HepG2 (cell line): ENCODE results near the gene FAM89B. TPM values are rescaled to one million over a fixed set of nuclear protein-coding genes. Genes with fewer than 3 reads are reported as not detected.
A peak's percentile ranks its signal among the peaks of the same experiment; 100 is the strongest.

ENCODE experiments used
- BORCS8-MEF2B ChIP-seq: sonication (generic); formaldehyde crosslinking; IDR thresholded peaks from 2 replicates; pipeline ENCODE4 v1.8.0; 2022; ENCODE audit warnings: mild to moderate bottlenecking, missing genetic modification reagents
- CBX5 ChIP-seq: sonication (generic); formaldehyde crosslinking; IDR thresholded peaks from 2 replicates; pipeline ENCODE4 v1.4.0; 2020; ENCODE audit warnings: missing genetic modification reagents, borderline replicate concordance
- ETV5 ChIP-seq: IDR thresholded peaks from 2 replicates; pipeline ENCODE4 v1.6.1; 2018; ENCODE audit warnings: missing biosample characterization, missing genetic modification reagents, inconsistent platforms, borderline replicate concordance
- GATAD1 ChIP-seq: IDR thresholded peaks from 2 replicates; pipeline ENCODE4 v1.6.1; 2016; ENCODE audit warnings: missing genetic modification reagents, missing compliant biosample characterization
- NCOA2 ChIP-seq: sonication (generic); formaldehyde crosslinking; IDR thresholded peaks from 2 replicates; pipeline ENCODE4 v1.8.0; 2022; ENCODE audit warnings: inconsistent platforms
- PATZ1 ChIP-seq: sonication (generic); formaldehyde crosslinking; IDR thresholded peaks from 2 replicates; pipeline ENCODE4 v1.4.0; 2020; ENCODE audit warnings: missing genetic modification reagents
- SAP130 ChIP-seq: IDR thresholded peaks from 2 replicates; pipeline ENCODE4 v1.6.1; 2016; ENCODE audit warnings: low read depth
- TCF7L2 ChIP-seq: IDR thresholded peaks from 2 replicates; pipeline ENCODE4 v1.6.1; 2011; ENCODE audit warnings: mild to moderate bottlenecking, low read depth, low read length, moderate library complexity
- U2AF2 ChIP-seq: fragments of 200-400 bp; formaldehyde crosslinking; IDR thresholded peaks from 2 replicates; pipeline ENCODE4 v1.6.1; 2017; ENCODE audit warnings: low read depth, mild to moderate bottlenecking, low read length
- YEATS4 ChIP-seq: sonication (generic); formaldehyde crosslinking; IDR thresholded peaks from 2 replicates; pipeline ENCODE4 v1.4.0; 2020; ENCODE audit warnings: missing genetic modification reagents, borderline replicate concordance
- ZBTB38 ChIP-seq: sonication (generic); formaldehyde crosslinking; IDR thresholded peaks from 2 replicates; pipeline ENCODE4 v1.5.1; 2020; ENCODE audit warnings: mild to moderate bottlenecking, missing genetic modification reagents
- ZBTB40 ChIP-seq, 2 experiments: fragments of 450-650 bp in 1 of 2; sonication (generic) in 1 of 2; formaldehyde crosslinking in 1 of 2; IDR thresholded peaks; 2 replicates each; pipeline versions ENCODE4 v1.6.1 to v1.8.0; 2016 to 2022; ENCODE audit warnings: antibody characterized with exemption in 1 of 2, mild to moderate bottlenecking in 1 of 2, missing genetic modification reagents in 1 of 2
- ZBTB43 ChIP-seq: sonication (generic); formaldehyde crosslinking; conservative IDR thresholded peaks from 2 replicates; pipeline ENCODE4 v1.4.0; 2020; ENCODE audit warnings: missing genetic modification reagents
- ZNF691 ChIP-seq: sonication (generic); formaldehyde crosslinking; IDR thresholded peaks from 2 replicates; pipeline ENCODE4 v1.4.0; 2020; ENCODE audit warnings: missing genetic modification reagents, low read depth, mild to moderate bottlenecking, borderline replicate concordance
- ZNF747 ChIP-seq: sonication (generic); formaldehyde crosslinking; IDR thresholded peaks from 2 replicates; pipeline ENCODE4 v1.8.1; 2023; ENCODE audit warnings: missing genetic modification reagents, mild to moderate bottlenecking, borderline replicate concordance
- polyA plus RNA-seq, 8 experiments: library from polyadenylated mRNA; depleted of rRNA in 3 of 8; stranded (reverse) in 7 of 8; unstranded in 1 of 8; fragments of >200 nt; fragmentation: Illumina TruSeq in 4 of 8; extraction: Trizol in 4 of 8; gene quantifications; 2 replicates each; pipeline versions ENCODE4 v1.2.1 to v1.2.3, GENCODE V29; 2011 to 2016; ENCODE audit warnings: low read depth in 4 of 8, missing spikeins in 1 of 8, mixed read lengths in 1 of 8; ENCODE audit not compliant: insufficient read depth in 1 of 8
- total RNA-seq, 5 experiments: library from RNA; depleted of rRNA; stranded (reverse); fragments of >200 nt; fragmentation: Illumina TruSeq; extraction: Trizol; gene quantifications; 2 replicates each; pipeline ENCODE4 v1.2.3, GENCODE V29; 2016; ENCODE audit warnings: low read depth in 1 of 5

Gene FAM89B
- total and polyA plus RNA-seq, 2 of the 13 experiments (the other 11 are each of a cell fraction or from before 2014, with no cell fraction given): 5.7 to 8.0 TPM

- TF ChIP-seq ZNF747 (no peak), U2AF2 (no peak), TCF7L2 (no peak), CBX5 (0 out of 2 replicates have a peak, but pooled peaks have one; percentile 52), BORCS8-MEF2B (CRISPR knock-in tag) (no peak), ZBTB43 (CRISPR knock-in tag) (no peak), PATZ1 (peak; percentile 71), ZBTB40 (IDR thresholded peaks at IDR 0.05) (no peak), ZBTB40 (CRISPR knock-in tag; IDR thresholded peaks at IDR 0.05) (no peak), YEATS4 (CRISPR knock-in tag) (peak; percentile 54; the same call in 1 of the 2 replicates), GATAD1 (0 out of 2 replicates have a peak, but pooled peaks have one; percentile 34), ETV5 (CRISPR knock-in tag) (peak; percentile 40; the same call in 1 of the 2 replicates), ZBTB38 (CRISPR knock-in tag) (peak; percentile 100), ZNF691 (0 out of 2 replicates have a peak, but pooled peaks have one; percentile 67), NCOA2 (CRISPR knock-in tag) (no peak), SAP130 (peak; percentile 63)
Measured at GRCh38 chr11:65551572-65552387, 20.6 kb upstream of the FAM89B start (continued).
